Stimulated activated CD8-positive, alpha-beta memory T cell treated with anti-CD3 and anti-CD28 coated beads, Interleukin-7, amount 100 ng/mL, for 24 hours (primary cell): ENCODE data around the gene PZP.

Experiments used
- DNase-seq: peaks from one replicate; pipeline ENCODE4 v3.0.0-alpha.2; 2020; ENCODE audit warnings: low read depth

The PZP gene

DNA sequence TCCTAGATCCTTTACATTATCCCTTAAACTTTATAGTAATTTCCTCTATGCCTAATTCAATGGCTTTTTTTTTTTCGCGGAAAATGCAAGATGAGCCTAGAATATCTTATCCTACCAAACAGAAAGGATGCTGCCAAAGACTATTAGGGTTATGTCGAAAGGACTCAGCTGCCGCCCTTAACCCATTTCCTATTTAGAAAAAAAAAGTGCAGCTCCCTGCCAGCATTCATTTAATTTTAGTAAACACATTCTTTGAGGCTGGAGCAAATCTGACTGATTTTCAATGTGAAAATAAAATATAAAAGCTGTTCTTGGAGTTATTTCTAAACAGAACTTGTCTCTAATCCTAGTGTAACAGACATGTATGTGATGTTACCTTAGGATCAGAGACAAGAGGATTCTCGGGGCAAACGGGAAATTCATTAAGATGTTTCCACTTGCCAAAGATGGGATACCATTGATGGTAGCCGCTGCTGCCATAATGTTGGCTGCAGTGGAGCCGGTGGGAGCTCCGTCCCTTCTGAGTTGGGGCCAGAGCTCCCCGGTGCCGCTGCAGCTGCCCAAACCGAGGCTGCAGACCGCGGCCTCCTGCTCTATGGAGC, 84.3 kb downstream of the PZP start:
- DNase-seq: no peak

DNA sequence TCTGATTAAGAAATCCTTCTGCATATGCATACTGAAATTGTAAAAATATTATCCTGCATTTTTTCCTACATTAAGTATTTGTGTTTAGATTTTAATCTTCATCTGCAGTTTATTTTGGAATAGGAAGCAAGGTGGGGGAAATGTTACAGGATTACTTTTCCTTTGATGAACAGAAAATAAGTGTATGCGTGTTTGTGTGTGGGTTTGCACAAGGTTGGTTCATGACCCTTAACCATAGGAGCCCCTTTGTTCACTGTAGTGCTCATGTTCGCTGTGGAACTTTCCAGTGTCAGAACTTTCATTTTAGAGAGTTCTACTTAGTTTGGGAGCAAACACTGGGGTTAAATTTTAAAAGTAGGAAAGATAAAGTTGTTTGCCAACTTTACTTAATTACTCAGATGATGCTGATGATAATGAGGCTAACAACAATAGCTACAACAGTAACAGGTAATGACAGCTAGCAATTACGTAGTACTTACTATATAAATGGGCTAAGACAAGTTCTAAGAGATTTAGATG, 86.0 kb downstream of the PZP start:
- DNase-seq: no peak

DNA sequence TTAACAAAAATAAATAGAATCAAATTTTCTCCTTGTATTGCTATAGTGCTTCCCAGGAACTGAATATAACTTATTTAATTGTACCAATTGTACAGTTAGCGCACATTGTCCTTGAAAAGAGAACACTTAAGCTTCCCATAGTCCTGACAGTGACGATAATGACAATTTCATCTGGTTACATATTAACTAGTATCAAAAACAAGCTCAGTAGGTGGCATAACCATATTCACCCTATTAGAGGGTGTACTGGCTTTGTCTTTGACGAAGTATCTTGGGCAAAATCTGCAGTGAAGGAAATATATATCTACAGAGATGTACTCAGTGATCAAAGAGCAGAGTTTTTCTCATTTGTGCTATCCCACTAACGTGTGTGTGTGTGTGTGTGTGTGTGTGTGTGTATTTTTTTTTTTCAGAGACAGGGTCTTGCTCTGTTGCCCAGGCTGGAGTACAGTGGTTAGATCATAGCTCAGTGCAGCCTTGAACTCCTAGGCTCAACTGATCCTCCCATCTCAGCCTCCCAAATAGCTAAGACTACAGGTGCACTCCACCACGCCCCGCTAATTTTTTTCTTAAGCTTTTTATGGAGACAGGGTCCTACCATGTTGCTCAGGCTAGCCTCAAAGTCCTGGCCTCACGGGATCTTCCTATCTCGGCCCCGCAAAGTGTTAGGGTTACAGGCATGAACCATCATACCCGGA, 87.6 kb downstream of the PZP start:
- no peak for DNase-seq

DNA sequence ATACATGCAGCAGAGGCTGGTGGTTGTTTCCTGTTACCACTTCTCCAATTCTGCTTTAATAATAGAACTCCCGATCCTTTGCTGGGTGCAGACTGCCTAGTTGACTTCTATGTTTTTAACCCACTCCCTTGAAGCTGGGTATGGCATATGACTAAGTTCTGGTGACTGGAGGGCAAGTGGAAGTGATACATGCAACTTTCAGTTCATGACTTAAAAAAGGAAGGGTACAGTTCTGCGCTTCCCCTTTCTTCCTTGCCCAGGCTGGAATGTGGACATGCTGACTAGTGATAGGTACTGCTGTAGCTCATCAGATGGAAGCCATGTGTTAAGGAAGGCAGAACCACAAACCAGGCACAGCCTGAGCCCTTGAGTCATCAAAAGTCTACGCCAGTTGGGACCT, 90.0 kb downstream of the PZP start:
- no peak for DNase-seq

DNA sequence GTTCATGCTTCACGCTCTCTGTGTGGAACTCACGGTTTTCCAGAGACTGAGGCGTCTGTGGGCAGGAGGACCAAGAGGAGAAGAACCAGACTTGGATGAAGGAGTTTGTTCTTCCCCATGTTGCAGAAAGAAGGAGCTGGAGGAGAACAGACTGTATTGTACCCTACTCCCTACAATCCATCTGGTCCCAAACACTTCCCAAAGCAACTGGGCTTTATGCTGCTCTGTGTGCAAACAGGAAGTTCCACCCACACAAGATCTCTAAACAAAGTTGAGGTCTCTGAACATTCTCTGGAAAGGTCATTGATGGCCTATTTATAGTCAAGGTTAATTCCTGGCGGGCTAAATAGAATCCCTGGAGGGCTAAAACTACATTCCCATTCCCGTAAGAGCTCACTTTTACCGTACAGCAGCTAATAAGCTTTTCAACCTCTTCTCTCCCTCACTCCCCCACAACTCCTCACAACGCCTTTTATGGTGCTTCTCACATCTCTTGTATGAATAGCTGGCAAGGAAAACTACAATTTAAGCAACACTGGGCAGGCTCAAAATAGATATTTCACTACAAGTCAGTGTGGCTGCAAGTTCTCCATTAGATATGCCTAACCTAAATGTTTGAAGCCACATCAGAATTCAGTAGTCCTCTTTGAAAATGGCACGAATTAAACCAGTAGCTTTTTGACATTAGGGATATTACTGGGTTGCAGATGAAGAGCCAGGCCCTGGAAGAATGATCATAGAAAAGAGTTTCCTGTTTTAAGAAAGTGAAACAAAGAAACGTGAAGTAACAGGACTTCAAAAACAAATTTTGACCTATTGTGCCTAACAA, 92.2 kb downstream of the PZP start, which contains the start of gene A2M:
Gene A2M (minus strand): TSS at position 189 of the 829 bp plus-strand sequence. CDS start 70 bp downstream, at position 119.
- DNase-seq: no peak

DNA sequence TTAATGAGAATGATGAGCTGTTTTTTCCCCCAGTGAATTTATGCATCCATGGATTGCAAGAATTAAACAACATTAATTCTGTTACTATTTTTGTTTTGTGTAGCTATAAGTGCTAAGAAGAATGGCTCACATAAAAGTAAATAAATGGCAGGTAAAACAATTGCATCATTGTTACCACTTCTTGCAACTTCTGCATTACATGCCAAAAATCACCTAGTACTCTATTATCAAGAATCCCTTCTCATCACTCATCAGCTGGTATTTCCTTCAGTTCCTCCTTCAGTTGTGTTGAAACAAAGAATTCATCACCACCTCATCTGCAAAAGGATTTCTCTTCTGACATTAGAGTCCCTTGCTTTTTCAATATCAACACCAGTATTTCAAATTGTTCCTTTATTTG, 93.2 kb downstream of the PZP start:
- no peak for DNase-seq

DNA sequence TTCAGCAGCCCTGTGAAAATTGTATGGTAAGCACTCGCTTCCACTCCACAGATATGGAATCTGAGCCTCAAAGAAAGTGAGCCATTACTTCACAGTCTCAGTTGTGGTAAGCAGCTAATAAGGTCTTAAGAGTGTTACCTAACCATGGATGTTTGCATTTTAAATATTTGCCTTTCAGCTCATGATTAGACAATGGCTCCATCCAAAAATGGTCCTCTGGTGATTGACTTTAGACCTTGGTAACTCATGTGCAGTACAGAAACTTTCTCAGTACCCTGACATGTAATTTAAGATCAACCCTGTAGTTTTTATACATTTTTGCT, 94.2 kb downstream of the PZP start:
- DNase-seq: no peak

DNA sequence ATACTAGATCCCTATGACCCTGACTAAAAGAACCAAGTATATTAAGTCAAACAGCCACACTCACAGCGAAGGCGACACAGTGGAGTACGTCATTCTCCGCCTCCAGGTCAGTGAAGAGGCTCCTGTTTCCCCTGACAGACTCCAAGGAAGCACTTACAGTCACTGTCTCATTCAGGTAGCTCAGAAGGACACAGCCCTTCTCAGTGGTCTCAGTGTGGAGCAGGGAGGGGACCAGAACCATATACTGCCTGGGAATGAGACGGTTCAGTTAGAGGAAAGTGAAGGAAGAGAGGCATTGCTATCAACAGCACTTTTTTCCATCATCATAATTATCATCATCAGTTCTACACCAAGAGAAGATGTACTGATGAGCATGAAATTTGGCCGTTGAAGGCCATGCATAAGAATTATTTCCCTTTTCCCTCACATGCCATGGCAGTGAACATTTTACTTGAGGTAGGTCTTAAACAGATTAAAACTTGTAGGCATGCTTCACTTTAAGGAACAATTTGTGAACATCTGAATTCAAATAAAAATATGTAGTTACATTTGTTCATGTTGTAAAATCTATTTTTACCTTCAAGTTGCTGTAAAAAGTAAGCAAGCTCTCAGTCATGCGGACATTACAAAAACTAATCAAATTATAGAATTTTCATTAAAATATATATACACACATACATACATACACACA, 94.8 kb downstream of the PZP start:
- DNase-seq: no peak

DNA sequence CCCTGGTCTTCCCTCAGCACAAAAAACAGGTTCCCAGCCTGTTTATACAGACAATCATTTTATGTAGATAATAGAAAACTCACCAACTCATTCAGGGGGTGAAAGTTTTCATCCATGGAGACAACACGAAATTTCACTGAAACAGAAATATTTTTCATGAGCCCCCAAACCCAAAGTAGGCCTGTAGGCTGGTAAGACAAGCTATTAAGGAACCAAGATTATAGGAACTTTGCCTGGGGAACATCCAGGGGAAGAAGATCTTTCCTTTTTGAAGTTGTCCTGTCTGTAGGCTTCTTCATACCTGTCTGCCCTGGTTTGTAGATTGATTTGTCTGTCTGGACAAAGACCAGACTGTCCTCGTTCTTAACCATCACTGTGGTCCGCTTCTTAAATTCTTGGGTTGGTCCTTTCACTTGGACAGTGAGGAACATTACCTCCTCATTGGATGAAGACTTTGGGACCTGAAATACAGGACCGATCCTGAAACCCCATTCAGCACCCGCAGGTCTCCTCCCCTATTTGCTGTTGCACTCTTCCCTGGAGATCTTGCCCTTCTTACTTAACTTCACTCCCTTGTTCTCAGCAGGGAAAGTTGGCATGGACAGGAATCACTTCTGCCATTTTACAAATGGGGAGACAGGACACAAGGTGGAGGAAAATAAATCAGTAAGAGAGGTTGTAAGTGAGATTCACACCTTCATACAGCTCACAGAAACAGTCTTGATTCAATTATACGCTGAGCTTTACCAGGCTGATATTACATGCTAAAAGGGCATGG, 95.9 kb downstream of the PZP start:
- DNase-seq: no peak

DNA sequence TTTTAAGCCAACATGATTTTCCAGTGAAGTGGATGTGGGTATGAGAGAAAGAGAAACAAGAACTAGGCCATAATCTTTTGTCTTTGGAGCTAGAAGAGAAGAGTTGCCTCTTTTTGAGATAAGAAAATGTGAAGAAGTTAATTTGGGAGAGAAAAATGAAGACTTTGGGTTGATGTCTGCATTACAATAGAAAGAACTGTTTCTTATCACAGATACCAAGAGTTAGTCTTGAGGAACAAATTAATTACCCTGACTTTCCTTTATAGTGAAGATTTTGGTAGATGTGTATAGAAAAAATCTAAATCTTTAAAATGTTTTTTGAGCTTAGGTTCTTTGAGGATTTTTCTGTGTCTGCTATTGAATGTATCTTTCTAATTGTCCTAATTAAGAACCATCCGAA, 96.7 kb downstream of the PZP start:
- no peak for DNase-seq

DNA sequence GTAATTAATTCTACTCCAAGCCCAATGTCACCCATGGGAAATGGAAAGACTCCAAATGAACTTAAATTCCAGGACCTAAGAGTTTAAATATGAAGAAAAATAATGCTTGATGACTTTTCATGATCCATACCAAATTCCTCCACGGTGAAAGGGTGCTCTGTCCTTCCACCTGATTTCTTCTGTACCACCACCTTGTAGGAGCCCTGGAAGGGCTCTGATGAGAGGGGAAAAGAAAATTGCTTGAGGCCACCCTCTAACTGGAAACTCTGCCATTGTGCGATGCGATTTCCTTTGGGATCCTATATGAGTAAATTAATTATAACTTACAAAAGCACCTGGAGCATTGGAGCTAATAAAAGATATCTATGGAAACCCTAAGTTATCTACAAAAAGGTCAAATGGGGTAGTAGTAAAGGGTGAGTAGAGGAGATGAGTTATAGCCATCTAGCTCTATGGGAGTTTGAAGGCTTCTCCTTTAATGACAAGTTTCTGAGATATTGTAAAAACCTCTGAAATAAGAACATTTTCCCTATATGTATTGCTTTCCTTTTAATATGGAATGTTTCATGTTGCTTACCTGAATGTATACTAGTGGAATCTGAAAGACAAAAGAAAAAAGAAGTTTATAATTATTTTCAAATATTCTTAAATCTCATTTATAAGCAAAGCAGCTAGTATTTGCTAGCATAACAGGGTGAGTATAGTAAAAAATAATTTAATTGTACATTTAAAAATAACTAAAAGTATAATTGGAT, 98.3 kb downstream of the PZP start:
- no peak for DNase-seq

DNA sequence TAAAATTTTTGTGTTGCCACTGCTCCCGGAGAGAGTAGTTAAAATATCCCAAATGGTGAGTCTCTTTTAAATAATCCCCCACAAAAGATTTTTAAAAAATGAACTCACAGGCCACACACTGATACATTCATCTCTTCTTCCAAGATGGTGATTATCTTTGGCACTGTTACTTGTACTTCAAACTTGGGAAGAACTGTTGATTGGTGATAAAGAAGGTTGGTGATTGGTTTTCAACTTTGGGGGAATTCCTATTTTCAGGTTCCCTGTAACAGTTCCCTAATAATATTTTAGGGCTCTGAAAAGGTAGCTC, 99.0 kb downstream of the PZP start:
- DNase-seq: no peak

DNA sequence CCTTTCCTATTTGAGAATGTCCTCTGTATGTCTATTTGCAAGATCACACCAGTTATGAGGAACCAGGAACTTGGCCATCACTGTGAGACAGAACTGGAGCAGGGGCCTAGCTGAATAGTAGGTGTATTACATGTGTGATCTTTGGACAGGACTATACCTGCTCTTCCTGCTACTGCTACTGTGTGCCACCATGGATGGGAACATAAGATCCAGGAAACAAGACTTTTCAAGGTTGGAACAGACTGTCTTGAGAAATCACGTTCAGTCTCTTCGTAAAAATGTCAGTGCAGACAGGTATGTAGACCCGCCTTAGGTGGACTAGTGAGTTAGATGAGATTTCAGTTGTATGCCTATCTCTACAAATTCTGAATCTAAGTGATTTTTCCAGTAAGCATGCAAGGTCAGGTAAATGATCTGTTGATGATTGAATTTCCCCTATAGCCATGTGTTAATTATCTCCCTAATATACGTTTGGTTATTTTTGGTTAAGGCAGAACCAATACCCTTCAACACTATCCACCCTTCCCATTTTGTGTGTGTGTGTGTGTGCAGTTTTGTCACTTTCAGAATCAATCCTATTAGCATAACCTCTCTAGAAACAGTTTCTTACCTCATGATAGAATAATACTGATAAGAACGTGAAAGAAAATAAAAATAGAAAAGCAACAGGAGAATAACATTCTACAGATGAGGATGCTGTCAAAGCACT, 99.5 kb downstream of the PZP start:
- no peak for DNase-seq

DNA sequence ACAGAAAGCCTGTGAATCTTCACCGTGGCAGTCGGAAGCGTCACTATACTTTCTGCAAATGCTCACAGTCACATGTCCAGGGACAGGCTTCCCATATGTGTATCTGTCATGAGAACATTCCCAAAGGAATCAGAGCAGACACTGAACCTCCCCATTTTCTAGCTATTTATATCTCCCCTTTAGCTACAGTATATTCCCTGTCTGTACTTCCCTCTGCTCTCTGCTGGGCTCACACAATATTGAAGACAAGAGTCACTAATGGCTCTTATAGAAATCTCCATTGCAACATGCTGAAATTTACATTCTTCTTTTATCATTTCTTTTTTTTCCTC, 100.7 kb downstream of the PZP start:
- DNase-seq: no peak

DNA sequence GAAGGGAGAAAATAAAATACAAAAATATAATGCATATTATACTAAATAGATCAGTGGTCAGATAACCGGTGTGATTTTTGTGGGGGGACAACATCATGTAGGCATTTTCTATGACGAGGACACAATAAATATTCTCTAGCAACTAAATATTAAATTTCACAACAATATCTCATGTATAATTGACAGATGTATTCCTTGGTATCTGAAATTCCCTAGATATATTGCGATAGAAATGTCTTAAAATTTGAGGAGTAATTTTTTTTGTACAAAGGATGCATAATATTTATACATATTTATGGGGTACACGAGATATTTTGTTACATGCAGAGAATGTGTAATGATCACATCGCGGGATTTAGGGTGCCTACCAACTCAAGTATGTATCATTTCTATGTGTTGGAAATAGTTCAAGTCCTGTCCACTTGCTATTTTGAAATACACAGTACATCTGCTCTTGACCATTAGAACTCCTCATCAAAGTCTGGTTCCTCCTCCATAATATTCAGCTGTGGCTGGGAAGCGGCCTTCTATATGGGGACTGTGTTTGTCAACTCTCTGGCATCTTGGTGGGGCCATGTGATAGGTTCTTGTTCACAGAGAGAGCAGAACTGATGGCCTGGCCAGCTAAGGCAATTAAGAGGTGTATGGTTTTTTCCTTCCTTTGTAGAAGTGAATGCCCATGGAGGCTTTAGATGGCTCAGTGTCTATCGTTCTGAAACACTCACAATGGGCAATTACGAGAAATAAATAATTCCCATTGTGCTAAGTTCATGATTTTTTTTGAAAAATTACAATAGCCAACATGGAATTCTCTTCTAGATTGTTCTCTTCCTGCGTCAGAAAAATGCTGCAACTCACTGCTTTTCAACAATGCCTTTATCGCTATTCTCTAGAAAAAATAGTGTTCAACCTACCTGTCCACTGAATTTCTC, 101.3 kb downstream of the PZP start:
- no peak for DNase-seq

DNA sequence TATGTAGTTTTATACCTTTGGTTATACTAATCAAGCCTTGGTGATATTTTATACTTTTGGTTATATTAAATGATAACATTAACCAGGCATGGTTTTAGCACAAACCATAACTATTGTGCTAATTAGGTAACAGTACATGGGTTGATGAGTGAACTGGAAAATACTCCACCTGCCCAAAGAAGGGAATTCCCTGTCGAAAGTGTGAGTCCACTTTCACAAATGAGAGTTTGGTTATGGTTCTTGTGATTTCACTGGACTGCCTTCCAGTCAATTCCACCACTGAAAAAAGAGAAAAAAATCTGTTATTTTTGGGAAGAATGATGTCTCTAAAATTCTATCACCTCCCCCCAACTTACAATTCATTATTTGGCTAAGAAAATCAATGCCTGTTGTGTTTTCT, 102.1 kb downstream of the PZP start:
- DNase-seq: no peak

DNA sequence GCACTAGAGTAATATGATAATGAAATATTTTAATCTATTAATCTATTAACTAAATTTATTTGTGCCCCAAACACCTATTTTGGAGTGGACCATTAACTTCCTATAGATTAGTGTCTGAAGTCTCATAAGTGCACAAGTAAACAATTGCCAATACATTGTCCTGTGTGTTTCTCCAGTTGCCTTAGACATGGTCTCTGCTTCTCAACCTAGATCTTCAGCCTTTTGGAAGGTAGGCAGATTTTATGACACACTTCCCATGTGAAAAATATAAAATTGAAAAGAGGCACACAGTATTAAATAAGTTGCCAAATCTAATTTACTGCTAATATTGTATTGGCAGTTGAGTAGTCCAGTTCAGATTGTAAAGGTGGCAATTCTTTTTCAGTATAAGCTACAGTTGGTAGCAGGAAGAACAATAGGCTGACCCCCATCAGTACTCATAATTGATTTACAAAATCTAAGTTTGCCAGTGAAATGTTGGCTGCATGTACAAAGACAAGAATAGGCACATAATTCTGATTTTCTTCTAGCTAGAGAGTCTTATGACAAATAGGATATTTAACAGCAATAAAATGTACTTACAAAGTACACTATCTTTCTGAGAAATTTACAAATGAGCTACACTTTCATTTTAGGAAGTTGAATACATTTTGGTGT, 103.3 kb downstream of the PZP start:
- no peak for DNase-seq

DNA sequence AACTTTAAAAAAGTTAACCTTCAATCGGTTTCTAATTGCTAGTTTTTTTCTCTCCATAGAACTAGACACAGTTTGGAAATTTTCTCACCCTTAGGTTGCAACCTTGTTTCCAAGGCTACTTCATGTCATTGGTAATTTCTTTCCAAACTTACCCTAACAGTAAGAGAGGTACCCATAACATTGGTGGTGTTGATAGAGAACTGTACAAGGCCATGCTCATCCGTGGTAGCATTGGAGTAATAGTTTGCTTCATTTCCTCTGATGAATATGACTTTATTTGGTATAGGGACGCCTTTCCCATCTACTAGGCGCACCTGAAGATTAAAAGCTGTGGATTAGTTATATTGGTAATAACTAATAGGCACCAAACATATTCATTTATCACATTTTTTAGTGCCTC, 104.1 kb downstream of the PZP start:
- no peak for DNase-seq
